A549 (cell line): ENCODE results near the gene DDX10.

Experiments used
- CEBPB ChIP-seq, 2 experiments: fragments of >200 bp in 1 of 2; sonication (Bioruptor Twin) in 1 of 2; formaldehyde crosslinking in 1 of 2; IDR thresholded peaks; 2 replicates each; pipeline ENCODE4 v1.6.1; 2012 to 2016
- EHMT2 ChIP-seq: fragments of 200-600 bp; sonication (generic); IDR thresholded peaks from 2 replicates; pipeline ENCODE4 v1.6.1; 2016; ENCODE audit warnings: antibody characterized with exemption, low read depth, mild to moderate bottlenecking, moderate library complexity
- FOXS1 ChIP-seq: fragments of 250-450 bp; sonication (Bioruptor Pico); IDR thresholded peaks from 2 replicates; pipeline ENCODE4 v1.5.0; 2020; ENCODE audit warnings: mild to moderate bottlenecking, moderate library complexity
- HDAC2 ChIP-seq: fragments of 200-600 bp; sonication (generic); IDR thresholded peaks from 2 replicates; pipeline ENCODE4 v1.6.1; 2016
- HOXA7 ChIP-seq: fragments of 250-450 bp; sonication (Bioruptor Pico); IDR thresholded peaks from 2 replicates; pipeline ENCODE4 v1.5.0; 2020; ENCODE audit warnings: mild to moderate bottlenecking, moderate library complexity
- JUNB ChIP-seq: fragments of >200 bp; sonication (Bioruptor Twin); formaldehyde crosslinking; IDR thresholded peaks from 2 replicates; pipeline ENCODE4 v1.6.1; 2016
- KDM1A ChIP-seq: fragments of 200-600 bp; sonication (generic); IDR thresholded peaks from 2 replicates; pipeline ENCODE4 v1.6.1; 2016; ENCODE audit warnings: low read depth, mild to moderate bottlenecking
- MYC ChIP-seq: IDR thresholded peaks from 2 replicates; pipeline ENCODE4 v1.6.1; 2012; ENCODE audit warnings: mild to moderate bottlenecking, inconsistent platforms, low read length, improper control_type of control experiment, borderline replicate concordance
- POLR2A ChIP-seq: IDR thresholded peaks from 2 replicates; pipeline ENCODE4 v1.6.1; 2012; ENCODE audit warnings: mild to moderate bottlenecking, low read length
- RAD21 ChIP-seq, 2 experiments: fragments of >200 bp in 1 of 2; sonication (Bioruptor Twin) in 1 of 2; formaldehyde crosslinking in 1 of 2; IDR thresholded peaks in 1 of 2; conservative IDR thresholded peaks in 1 of 2; 2 replicates in 1 of 2; 3 replicates in 1 of 2; pipeline ENCODE4 v1.6.1; 2012 to 2018; ENCODE audit warnings: inconsistent platforms in 1 of 2
- TF ChIP-seq, protein P1 (sequence below): fragments of >200 bp; sonication (Bioruptor Twin); formaldehyde crosslinking; IDR thresholded peaks from 3 replicates; pipeline ENCODE4 v1.5.1; 2016
- TF ChIP-seq, protein P2 (sequence below): fragments of 200-600 bp; sonication (generic); IDR thresholded peaks from 2 replicates; pipeline ENCODE4 v1.6.1; 2016; ENCODE audit warnings: antibody characterized with exemption, mild to moderate bottlenecking, moderate library complexity
- TF ChIP-seq, protein P3 (sequence below): IDR thresholded peaks from 2 replicates; pipeline ENCODE4 v1.6.1; 2012

DNA sequence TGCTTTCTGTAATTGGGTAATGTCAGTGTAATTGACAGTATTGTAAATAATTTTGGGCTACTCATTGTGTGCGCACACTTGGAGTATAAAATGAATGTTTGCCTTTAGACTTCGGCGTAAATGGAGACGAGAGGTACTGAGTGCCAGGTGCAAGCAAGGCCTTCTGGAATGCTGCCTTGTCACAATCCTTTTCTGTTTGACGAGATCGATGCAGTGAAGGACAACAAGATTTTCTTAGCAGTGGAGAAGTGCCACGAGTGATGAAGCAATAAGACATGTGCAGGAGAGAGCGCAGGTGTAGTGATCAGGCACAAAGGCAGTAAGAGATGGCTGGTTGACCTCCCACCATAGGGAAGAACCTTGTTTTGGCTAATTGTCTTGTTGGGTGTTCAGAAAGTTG, 67.5 kb downstream of the DDX10 start:
- no peak for TF ChIP-seq MYC
- TF ChIP-seq POLR2A = no peak
- TF ChIP-seq, protein P1, sequence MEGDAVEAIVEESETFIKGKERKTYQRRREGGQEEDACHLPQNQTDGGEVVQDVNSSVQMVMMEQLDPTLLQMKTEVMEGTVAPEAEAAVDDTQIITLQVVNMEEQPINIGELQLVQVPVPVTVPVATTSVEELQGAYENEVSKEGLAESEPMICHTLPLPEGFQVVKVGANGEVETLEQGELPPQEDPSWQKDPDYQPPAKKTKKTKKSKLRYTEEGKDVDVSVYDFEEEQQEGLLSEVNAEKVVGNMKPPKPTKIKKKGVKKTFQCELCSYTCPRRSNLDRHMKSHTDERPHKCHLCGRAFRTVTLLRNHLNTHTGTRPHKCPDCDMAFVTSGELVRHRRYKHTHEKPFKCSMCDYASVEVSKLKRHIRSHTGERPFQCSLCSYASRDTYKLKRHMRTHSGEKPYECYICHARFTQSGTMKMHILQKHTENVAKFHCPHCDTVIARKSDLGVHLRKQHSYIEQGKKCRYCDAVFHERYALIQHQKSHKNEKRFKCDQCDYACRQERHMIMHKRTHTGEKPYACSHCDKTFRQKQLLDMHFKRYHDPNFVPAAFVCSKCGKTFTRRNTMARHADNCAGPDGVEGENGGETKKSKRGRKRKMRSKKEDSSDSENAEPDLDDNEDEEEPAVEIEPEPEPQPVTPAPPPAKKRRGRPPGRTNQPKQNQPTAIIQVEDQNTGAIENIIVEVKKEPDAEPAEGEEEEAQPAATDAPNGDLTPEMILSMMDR = no peak
- no peak for TF ChIP-seq FOXS1 (CRISPR knock-in tag)
- no peak for TF ChIP-seq RAD21 (conservative IDR thresholded peaks at IDR 0.05 in 1 of 2, IDR thresholded peaks at IDR 0.05 in 1 of 2)
- no peak for TF ChIP-seq CEBPB (IDR thresholded peaks at IDR 0.05)
- TF ChIP-seq JUNB = no peak
- TF ChIP-seq, protein P2, sequence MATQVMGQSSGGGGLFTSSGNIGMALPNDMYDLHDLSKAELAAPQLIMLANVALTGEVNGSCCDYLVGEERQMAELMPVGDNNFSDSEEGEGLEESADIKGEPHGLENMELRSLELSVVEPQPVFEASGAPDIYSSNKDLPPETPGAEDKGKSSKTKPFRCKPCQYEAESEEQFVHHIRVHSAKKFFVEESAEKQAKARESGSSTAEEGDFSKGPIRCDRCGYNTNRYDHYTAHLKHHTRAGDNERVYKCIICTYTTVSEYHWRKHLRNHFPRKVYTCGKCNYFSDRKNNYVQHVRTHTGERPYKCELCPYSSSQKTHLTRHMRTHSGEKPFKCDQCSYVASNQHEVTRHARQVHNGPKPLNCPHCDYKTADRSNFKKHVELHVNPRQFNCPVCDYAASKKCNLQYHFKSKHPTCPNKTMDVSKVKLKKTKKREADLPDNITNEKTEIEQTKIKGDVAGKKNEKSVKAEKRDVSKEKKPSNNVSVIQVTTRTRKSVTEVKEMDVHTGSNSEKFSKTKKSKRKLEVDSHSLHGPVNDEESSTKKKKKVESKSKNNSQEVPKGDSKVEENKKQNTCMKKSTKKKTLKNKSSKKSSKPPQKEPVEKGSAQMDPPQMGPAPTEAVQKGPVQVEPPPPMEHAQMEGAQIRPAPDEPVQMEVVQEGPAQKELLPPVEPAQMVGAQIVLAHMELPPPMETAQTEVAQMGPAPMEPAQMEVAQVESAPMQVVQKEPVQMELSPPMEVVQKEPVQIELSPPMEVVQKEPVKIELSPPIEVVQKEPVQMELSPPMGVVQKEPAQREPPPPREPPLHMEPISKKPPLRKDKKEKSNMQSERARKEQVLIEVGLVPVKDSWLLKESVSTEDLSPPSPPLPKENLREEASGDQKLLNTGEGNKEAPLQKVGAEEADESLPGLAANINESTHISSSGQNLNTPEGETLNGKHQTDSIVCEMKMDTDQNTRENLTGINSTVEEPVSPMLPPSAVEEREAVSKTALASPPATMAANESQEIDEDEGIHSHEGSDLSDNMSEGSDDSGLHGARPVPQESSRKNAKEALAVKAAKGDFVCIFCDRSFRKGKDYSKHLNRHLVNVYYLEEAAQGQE = no peak
- TF ChIP-seq KDM1A = no peak
- TF ChIP-seq, protein P3, sequence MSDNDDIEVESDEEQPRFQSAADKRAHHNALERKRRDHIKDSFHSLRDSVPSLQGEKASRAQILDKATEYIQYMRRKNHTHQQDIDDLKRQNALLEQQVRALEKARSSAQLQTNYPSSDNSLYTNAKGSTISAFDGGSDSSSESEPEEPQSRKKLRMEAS = no peak
- TF ChIP-seq EHMT2 = no peak
- no peak for TF ChIP-seq HDAC2
- no peak for TF ChIP-seq HOXA7 (CRISPR knock-in tag)
